HEK293T (cell line): ENCODE results near the gene ZFX.
"Not testable (repeated sequence)": the region's sequence is repeated elsewhere in the genome, so short reads cannot be mapped to it uniquely, and the experiment has no call there.

ENCODE experiments used
- ARNT ChIP-seq: fragments of 450-650 bp; IDR thresholded peaks from 2 replicates; pipeline ENCODE4 v1.6.1; 2017; ENCODE audit warnings: mild to moderate bottlenecking
- BHLHE40 ChIP-seq: fragments of 450-650 bp; IDR thresholded peaks from 2 replicates; pipeline ENCODE4 v1.6.1; 2016; ENCODE audit warnings: mild to moderate bottlenecking, moderate library complexity, borderline replicate concordance
- ELF4 ChIP-seq: fragments of 450-650 bp; IDR thresholded peaks from 2 replicates; pipeline ENCODE4 v1.6.1; 2017; ENCODE audit warnings: antibody characterized with exemption
- FOXK2 ChIP-seq: fragments of 450-650 bp; IDR thresholded peaks from 2 replicates; pipeline ENCODE4 v1.6.1; 2016; ENCODE audit warnings: mild to moderate bottlenecking
- FOXM1 ChIP-seq: fragments of 450-650 bp; IDR thresholded peaks from 2 replicates; pipeline ENCODE4 v1.6.1; 2017; ENCODE audit warnings: mild to moderate bottlenecking, borderline replicate concordance
- HDGF ChIP-seq: fragments of 450-650 bp; IDR thresholded peaks from 2 replicates; pipeline ENCODE4 v1.6.1; 2017; ENCODE audit warnings: antibody characterized with exemption, borderline replicate concordance
- L3MBTL2 ChIP-seq: fragments of 450-650 bp; conservative IDR thresholded peaks from 2 replicates; pipeline ENCODE4 v1.6.1; 2016; ENCODE audit warnings: mild to moderate bottlenecking
- LEF1 ChIP-seq: fragments of 450-650 bp; IDR thresholded peaks from 2 replicates; pipeline ENCODE4 v1.6.1; 2017; ENCODE audit warnings: mild to moderate bottlenecking, borderline replicate concordance
- NFRKB ChIP-seq: fragments of 450-650 bp; IDR thresholded peaks from 2 replicates; pipeline ENCODE4 v1.6.1; 2016; ENCODE audit warnings: mild to moderate bottlenecking, moderate library complexity
- PKNOX1 ChIP-seq: fragments of 450-650 bp; IDR thresholded peaks from 2 replicates; pipeline ENCODE4 v1.6.1; 2016
- SP1 ChIP-seq: fragments of 450-650 bp; IDR thresholded peaks from 2 replicates; pipeline ENCODE4 v1.6.1; 2017
- SUZ12 ChIP-seq: fragments of 450-650 bp; IDR thresholded peaks from 2 replicates; pipeline ENCODE4 v1.6.1; 2016; ENCODE audit warnings: mild to moderate bottlenecking
- ZNF384 ChIP-seq: fragments of 450-650 bp; IDR thresholded peaks from 2 replicates; pipeline ENCODE4 v1.6.1; 2016

- TF ChIP-seq SUZ12, NFRKB, PKNOX1, FOXM1, SP1, BHLHE40, LEF1, ARNT, ZNF384, L3MBTL2, ELF4, HDGF, FOXK2: not testable (repeated sequence)
These were observed 6.2 kb downstream of the ZFX start for GRCh38 chrX:24155747-24156146.
